Measurements from ENCODE around the gene ABCD1. TPM values are rescaled to one million over a fixed set of nuclear protein-coding genes. Genes with fewer than 3 reads are reported as not detected.
"Not testable (repeated sequence)": the region's sequence is repeated elsewhere in the genome, so short reads cannot be mapped to it uniquely, and the experiment has no call there.

The ABCD1 gene
- polyA plus RNA-seq, 3 donors: 5.6 to 22.5 (median 5.8) TPM

GRCh38 chrX:153742796-153743467 is 18.3 kb downstream of the ABCD1 start:
- H2AFZ ChIP-seq (ENCODE audit: insufficient read depth, low read depth, low read length, poor library complexity, severe bottlenecking); H3K27ac ChIP-seq (ENCODE audit: low read depth in 1 of 2, low read length in 2 of 2); H3K4me3 ChIP-seq (replicated peaks in 1 of 3; ENCODE audit: low read depth in 2 of 3, low read length in 3 of 3); H3K9ac ChIP-seq (ENCODE audit: insufficient read depth, low read length, poor library complexity, severe bottlenecking); H3K27ac Mint-ChIP-seq; H3K79me2 ChIP-seq (ENCODE audit: insufficient read depth, low read length); H4K20me1 ChIP-seq (ENCODE audit: insufficient read depth, low read length); H3K27me3 ChIP-seq (ENCODE audit: control insufficient read depth in 2 of 2, insufficient read depth in 2 of 2, low read length in 2 of 2); H3K9me3 ChIP-seq (replicated peaks in 1 of 2; ENCODE audit: control insufficient read depth in 1 of 2, insufficient read depth in 1 of 2, low read length in 2 of 2); intact Hi-C loops (cut with micrococcal nuclease); H3K9me3 Mint-ChIP-seq; H3K4me3 Mint-ChIP-seq; DNase-seq; H3K4me2 ChIP-seq (replicated peaks; ENCODE audit: extremely low read depth, low read length, poor library complexity, severe bottlenecking): not testable (repeated sequence)
- WGBS (ENCODE audit: insufficient coverage): 94% methylated on average over 13 of the region's 32 CpGs
- peaks cover 15 to 46% of the 10 kb centered on the region in 2 donors for H3K36me3 Mint-ChIP-seq
- peaks cover 0 to 26% (median 19%) of the 10 kb centered on the region in 3 donors for H3K27me3 Mint-ChIP-seq (ENCODE audit: low read depth in 3 of 3)
- Histone ChIP-seq H3K36me3 (replicated peaks in 1 of 2; ENCODE audit: control insufficient read depth in 1 of 2, insufficient read depth in 2 of 2, low read length in 2 of 2) (peaks cover 21 to 28% of the 10 kb centered on the region in 2 donors), H3K4me1 (ENCODE audit: control insufficient read depth in 1 of 2, insufficient read depth in 2 of 2, low read length in 2 of 2) (peaks cover 5 to 11% of the 10 kb centered on the region in 2 donors)
- peaks cover 12% of the 10 kb centered on the region for H3K4me1 Mint-ChIP-seq

GRCh38 chrX:153743468-153744209 is 19.0 kb downstream of the ABCD1 start:
- Histone ChIP-seq H3K36me3 (replicated peaks in 1 of 2; ENCODE audit: control insufficient read depth in 1 of 2, insufficient read depth in 2 of 2, low read length in 2 of 2) (peaks cover 17 to 21% of the 10 kb centered on the region in 2 donors), H3K4me1 (ENCODE audit: control insufficient read depth in 1 of 2, insufficient read depth in 2 of 2, low read length in 2 of 2) (peaks cover 5 to 11% of the 10 kb centered on the region in 2 donors)
- Mint-ChIP-seq H3K36me3 (peaks cover 12 to 41% of the 10 kb centered on the region in 2 donors), H3K4me1 (peaks cover 12% of the 10 kb centered on the region), H3K27me3 (ENCODE audit: low read depth in 3 of 3) (peaks cover 0 to 28% (median 19%) of the 10 kb centered on the region in 3 donors)
- H3K9ac ChIP-seq (ENCODE audit: insufficient read depth, low read length, poor library complexity, severe bottlenecking); H3K79me2 ChIP-seq (ENCODE audit: insufficient read depth, low read length); H3K27ac Mint-ChIP-seq; H3K27ac ChIP-seq (ENCODE audit: low read depth in 1 of 2, low read length in 2 of 2); H3K4me2 ChIP-seq (replicated peaks; ENCODE audit: extremely low read depth, low read length, poor library complexity, severe bottlenecking); H2AFZ ChIP-seq (ENCODE audit: insufficient read depth, low read depth, low read length, poor library complexity, severe bottlenecking); H3K27me3 ChIP-seq (ENCODE audit: control insufficient read depth in 2 of 2, insufficient read depth in 2 of 2, low read length in 2 of 2); H3K9me3 Mint-ChIP-seq; H3K9me3 ChIP-seq (replicated peaks in 1 of 2; ENCODE audit: control insufficient read depth in 1 of 2, insufficient read depth in 1 of 2, low read length in 2 of 2); intact Hi-C loops (cut with micrococcal nuclease); DNase-seq; H3K4me3 Mint-ChIP-seq; H3K4me3 ChIP-seq (replicated peaks in 1 of 3; ENCODE audit: low read depth in 2 of 3, low read length in 3 of 3); H4K20me1 ChIP-seq (ENCODE audit: insufficient read depth, low read length): not testable (repeated sequence)
- WGBS (ENCODE audit: insufficient coverage): 68% methylated on average over 3 of the region's 35 CpGs

Data from CD14-positive monocyte (primary cell).